ENCODE measurements around the gene WDR36. TPM values are rescaled to one million over a fixed set of nuclear protein-coding genes. Genes with fewer than 3 reads are reported as not detected.

Gene WDR36
- total RNA-seq, result 10 to 100 TPM; 34.1 to 40.3 TPM

- Mint-ChIP-seq H3K27me3 (ENCODE audit: low read depth) (peaks cover 8% of the 10 kb centered on the region), H3K4me1 (ENCODE audit: low read depth) (peaks cover 42% of the 10 kb centered on the region), H3K27ac (peak within 1 kb of the TSS; percentile 90), H3K4me3 (peak within 1 kb of the TSS; percentile 99), H3K9me3 (peaks cover 2% of the 10 kb centered on the region), H3K36me3 (ENCODE audit: low read depth) (peaks cover 23% of the 10 kb centered on the region)
- intact Hi-C loops (cut with micrococcal nuclease), result loop anchor here (1.0 to 5.0 kb wide), 9 partner anchors 17 to 1615 kb away; partner anchors contain the start of genes CAMK4, STARD4 and TMEM232
- peak; percentile 92 for DNase-seq
- CTCF ChIA-PET, result interaction anchor here (0.8 to 1.5 kb wide), 4 partner anchors 24 to 439 kb away, joined by 3 to 4 read pairs (median 4); partner anchors contain the start of gene CAMK4
These were observed at the start of gene WDR36 for GRCh38 chr5:111092062-111092853. WDR36 (plus strand) TSS chr5:111092348; CDS start chr5:111092457, 109 bp downstream.

- intact Hi-C loops (cut with micrococcal nuclease), result no loop called here
- CTCF ChIA-PET, result no interaction called here
- no peak overlapping the region for H3K27ac Mint-ChIP-seq
- no peak for DNase-seq
- no peaks in the 10 kb centered on the region for H3K36me3 Mint-ChIP-seq (ENCODE audit: low read depth)
- H3K4me3 Mint-ChIP-seq, result no peak overlapping the region
- H3K4me1 Mint-ChIP-seq (ENCODE audit: low read depth), result no peaks in the 10 kb centered on the region
- H3K9me3 Mint-ChIP-seq, result no peaks in the 10 kb centered on the region
- H3K27me3 Mint-ChIP-seq (ENCODE audit: low read depth), result no peaks in the 10 kb centered on the region
These were observed 48.2 kb upstream of the WDR36 start for GRCh38 chr5:111043712-111044506.

- no peak for DNase-seq
- CTCF ChIA-PET, result no interaction called here
- Mint-ChIP-seq H3K27me3 (ENCODE audit: low read depth) (peaks cover 35% of the 10 kb centered on the region), H3K4me3 (no peak overlapping the region), H3K27ac (no peak overlapping the region), H3K9me3 (no peaks in the 10 kb centered on the region), H3K4me1 (ENCODE audit: low read depth) (no peaks in the 10 kb centered on the region), H3K36me3 (ENCODE audit: low read depth) (no peaks in the 10 kb centered on the region)
- intact Hi-C loops (cut with micrococcal nuclease), result no loop called here
These were observed 34.1 kb upstream of the WDR36 start for GRCh38 chr5:111058064-111058463.

GRCh38 chr5:111060169-111060568, 32.0 kb upstream of the WDR36 start:
- intact Hi-C loops (cut with micrococcal nuclease), result no loop called here
- Mint-ChIP-seq H3K4me1 (ENCODE audit: low read depth) (no peaks in the 10 kb centered on the region), H3K27me3 (ENCODE audit: low read depth) (peaks cover 27% of the 10 kb centered on the region), H3K36me3 (ENCODE audit: low read depth) (no peaks in the 10 kb centered on the region), H3K27ac (no peak overlapping the region), H3K9me3 (no peaks in the 10 kb centered on the region), H3K4me3 (no peak overlapping the region)
- CTCF ChIA-PET, result no interaction called here
- DNase-seq, result no peak

GRCh38 chr5:111061618-111062017, 30.5 kb upstream of the WDR36 start:
- DNase-seq, result no peak
- intact Hi-C loops (cut with micrococcal nuclease), result no loop called here
- Mint-ChIP-seq H3K27me3 (ENCODE audit: low read depth) (peaks cover 24% of the 10 kb centered on the region), H3K4me3 (no peak overlapping the region), H3K9me3 (no peaks in the 10 kb centered on the region), H3K27ac (no peak overlapping the region), H3K4me1 (ENCODE audit: low read depth) (no peaks in the 10 kb centered on the region), H3K36me3 (ENCODE audit: low read depth) (no peaks in the 10 kb centered on the region)
- CTCF ChIA-PET, result no interaction called here

- no peaks in the 10 kb centered on the region for H3K36me3 Mint-ChIP-seq (ENCODE audit: low read depth)
- peaks cover 31% of the 10 kb centered on the region for H3K27me3 Mint-ChIP-seq (ENCODE audit: low read depth)
- CTCF ChIA-PET, result no interaction called here
- no peak overlapping the region for H3K4me3 Mint-ChIP-seq
- no peak overlapping the region for H3K27ac Mint-ChIP-seq
- DNase-seq, result no peak
- no peaks in the 10 kb centered on the region for H3K9me3 Mint-ChIP-seq
- intact Hi-C loops (cut with micrococcal nuclease), result loop anchor here (1.0 kb wide), 1 partner anchor 307 kb away; no protein-coding TSS in a partner anchor
- H3K4me1 Mint-ChIP-seq (ENCODE audit: low read depth), result no peaks in the 10 kb centered on the region
These were observed 28.3 kb upstream of the WDR36 start for GRCh38 chr5:111063709-111064322.

GRCh38 chr5:111066261-111066938, 25.7 kb upstream of the WDR36 start:
- DNase-seq, result no peak
- Mint-ChIP-seq H3K36me3 (ENCODE audit: low read depth) (no peaks in the 10 kb centered on the region), H3K27me3 (ENCODE audit: low read depth) (peaks cover 53% of the 10 kb centered on the region), H3K4me3 (no peak overlapping the region), H3K4me1 (ENCODE audit: low read depth) (peaks cover 9% of the 10 kb centered on the region), H3K9me3 (no peaks in the 10 kb centered on the region), H3K27ac (no peak overlapping the region)
- CTCF ChIA-PET, result no interaction called here
- intact Hi-C loops (cut with micrococcal nuclease), result no loop called here

- Mint-ChIP-seq H3K4me1 (ENCODE audit: low read depth) (peaks cover 16% of the 10 kb centered on the region), H3K27me3 (ENCODE audit: low read depth) (peaks cover 70% of the 10 kb centered on the region), H3K36me3 (ENCODE audit: low read depth) (no peaks in the 10 kb centered on the region), H3K4me3 (no peak overlapping the region), H3K9me3 (no peaks in the 10 kb centered on the region), H3K27ac (no peak overlapping the region)
- DNase-seq, result no peak
- intact Hi-C loops (cut with micrococcal nuclease), result no loop called here
- CTCF ChIA-PET, result interaction anchor here (0.6 to 1.2 kb wide), 2 partner anchors 24 to 1038 kb away, joined by 3 to 4 read pairs; partner anchors contain the start of gene WDR36
These were observed 23.9 kb upstream of the WDR36 start for GRCh38 chr5:111068213-111068612.

- intact Hi-C loops (cut with micrococcal nuclease), result loop anchor here (5.0 kb wide), 3 partner anchors 207 to 687 kb away; partner anchors contain the start of genes NREP and TMEM232
- H3K36me3 Mint-ChIP-seq (ENCODE audit: low read depth), result no peaks in the 10 kb centered on the region
- no peak for DNase-seq
- no peaks in the 10 kb centered on the region for H3K9me3 Mint-ChIP-seq
- H3K27ac Mint-ChIP-seq, result no peak overlapping the region
- H3K27me3 Mint-ChIP-seq (ENCODE audit: low read depth), result peaks cover 76% of the 10 kb centered on the region
- H3K4me1 Mint-ChIP-seq (ENCODE audit: low read depth), result peaks cover 21% of the 10 kb centered on the region
- CTCF ChIA-PET, result no interaction called here
- H3K4me3 Mint-ChIP-seq, result no peak overlapping the region
These were observed 22.3 kb upstream of the WDR36 start for GRCh38 chr5:111069839-111070238.

- DNase-seq, result peak; percentile 46
- Mint-ChIP-seq H3K4me3 (peak overlapping the region; percentile 50), H3K27ac (no peak overlapping the region), H3K4me1 (ENCODE audit: low read depth) (peaks cover 26% of the 10 kb centered on the region), H3K27me3 (ENCODE audit: low read depth) (peaks cover 76% of the 10 kb centered on the region), H3K9me3 (no peaks in the 10 kb centered on the region), H3K36me3 (ENCODE audit: low read depth) (no peaks in the 10 kb centered on the region)
- CTCF ChIA-PET, result interaction anchor here (0.6 kb wide), 2 partner anchors 32 to 72 kb away, joined by 4 to 5 read pairs; no protein-coding TSS in a partner anchor
- intact Hi-C loops (cut with micrococcal nuclease), result loop anchor here (5.0 kb wide), 3 partner anchors 207 to 687 kb away; partner anchors contain the start of genes NREP and TMEM232
These were observed 21.6 kb upstream of the WDR36 start for GRCh38 chr5:111070272-111071134.

- no peak for DNase-seq
- Mint-ChIP-seq H3K4me3 (peak within 1 kb of the TSS; percentile 88), H3K27ac (no peak within 1 kb of the TSS), H3K27me3 (ENCODE audit: low read depth) (peaks cover 69% of the 10 kb centered on the region), H3K4me1 (ENCODE audit: low read depth) (peaks cover 30% of the 10 kb centered on the region), H3K9me3 (no peaks in the 10 kb centered on the region), H3K36me3 (ENCODE audit: low read depth) (no peaks in the 10 kb centered on the region)
- intact Hi-C loops (cut with micrococcal nuclease), result loop anchor here (5.0 kb wide), 3 partner anchors 206 to 686 kb away; partner anchors contain the start of genes NREP and TMEM232
- CTCF ChIA-PET, result interaction anchor here (0.6 kb wide), 2 partner anchors 31 to 73 kb away, joined by 4 to 5 read pairs; no protein-coding TSS in a partner anchor
These were observed 20.7 kb upstream of the WDR36 start, which contains the start of gene TSLP for GRCh38 chr5:111071413-111071812. TSLP (plus strand) TSS chr5:111071713; CDS start chr5:111071891, 178 bp downstream.

All from activated naive CD4-positive, alpha-beta T cell treated with anti-CD3 and anti-CD28 coated beads for 36 hours (primary cell).